SKM-1 (cell line): Measurements from ENCODE around the gene ADM.
"Not testable (repeated sequence)": the region's sequence is repeated elsewhere in the genome, so short reads cannot be mapped to it uniquely, and the experiment has no call there.

Experiments
- DNase-seq: peaks from one replicate; lab custom pipeline; 2025; ENCODE audit not compliant: unreplicated experiment; lab: John Stamatoyannopoulos, UW

ADM gene, protein sequence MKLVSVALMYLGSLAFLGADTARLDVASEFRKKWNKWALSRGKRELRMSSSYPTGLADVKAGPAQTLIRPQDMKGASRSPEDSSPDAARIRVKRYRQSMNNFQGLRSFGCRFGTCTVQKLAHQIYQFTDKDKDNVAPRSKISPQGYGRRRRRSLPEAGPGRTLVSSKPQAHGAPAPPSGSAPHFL

DNA sequence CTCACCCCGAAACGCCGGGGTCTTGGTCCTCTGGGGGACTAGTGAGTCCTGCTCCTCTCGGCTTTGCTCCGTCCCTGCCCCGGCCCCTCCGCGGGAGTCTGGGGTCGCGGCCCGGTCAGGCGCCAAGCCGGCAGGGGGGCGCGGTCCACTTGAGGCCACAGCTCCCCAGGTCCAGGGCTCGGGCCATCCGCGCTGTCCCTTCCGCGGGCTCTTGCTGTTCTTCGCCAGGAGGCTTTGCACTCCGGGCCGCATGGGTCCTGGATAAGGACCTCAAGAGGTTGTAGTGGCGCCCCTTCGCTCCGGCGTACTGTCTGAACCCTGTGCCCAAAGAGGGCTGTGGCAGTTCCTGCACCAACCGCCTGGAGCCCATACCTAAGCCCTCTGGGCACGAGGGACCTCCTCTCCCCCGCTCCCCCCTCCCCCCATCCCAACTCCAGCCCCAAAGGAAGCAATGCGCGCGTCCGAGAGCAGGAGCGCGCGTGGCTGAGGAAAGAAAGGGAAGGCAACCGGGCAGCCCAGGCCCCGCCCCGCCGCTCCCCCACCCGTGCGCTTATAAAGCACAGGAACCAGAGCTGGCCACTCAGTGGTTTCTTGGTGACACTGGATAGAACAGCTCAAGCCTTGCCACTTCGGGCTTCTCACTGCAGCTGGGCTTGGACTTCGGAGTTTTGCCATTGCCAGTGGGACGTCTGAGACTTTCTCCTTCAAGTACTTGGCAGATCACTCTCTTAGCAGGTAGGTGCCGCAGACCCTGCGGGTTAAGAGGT, at the start of gene ADM:
Gene ADM, plus strand, starts transcription at position 579 of the 767 bp plus-strand sequence. CDS start 628 bp downstream, outside the sequence.
- DNase-seq: no peak

- DNase-seq: no peak
Measured at GRCh38 chr11:10255388-10256125, 49.3 kb upstream of the ADM start.

DNA sequence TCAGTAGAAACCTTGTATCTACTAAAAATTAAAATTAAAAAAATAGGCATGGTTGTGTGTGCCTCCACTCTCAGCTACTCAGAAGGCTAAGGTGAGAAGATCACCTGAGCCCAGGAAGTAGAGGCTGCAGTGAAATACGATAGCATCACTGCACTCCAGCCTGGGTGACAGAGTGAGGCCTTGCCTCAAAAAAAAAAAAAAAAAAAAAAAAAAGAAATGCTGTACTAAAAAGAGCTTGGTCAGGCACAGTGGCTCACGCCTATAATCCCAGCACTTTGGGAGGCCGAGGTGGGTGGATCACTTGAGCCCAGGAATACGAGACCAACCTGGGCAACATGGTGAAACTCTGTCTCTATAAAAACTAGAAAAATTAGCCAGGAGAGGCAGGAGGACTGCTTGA, 47.4 kb upstream of the ADM start:
- DNase-seq: no peak

DNA sequence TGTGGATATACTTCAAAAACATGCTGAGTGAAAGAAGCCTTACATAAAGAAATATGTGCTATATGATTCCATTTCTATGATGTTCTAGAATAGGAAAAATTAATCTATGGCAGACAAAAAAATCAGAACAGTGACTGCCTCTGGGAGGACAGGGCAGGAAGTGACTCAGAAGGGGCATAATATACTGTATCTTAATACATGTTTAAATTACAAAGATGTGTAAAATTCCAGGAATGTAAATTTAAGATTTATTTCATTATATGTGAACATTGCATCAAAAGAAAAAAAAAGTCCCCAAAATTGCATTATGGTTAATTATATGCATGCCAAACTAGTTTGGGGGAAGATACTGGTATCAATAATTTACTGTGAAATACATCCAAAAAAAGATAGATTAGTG, 43.1 kb upstream of the ADM start:
- DNase-seq: no peak

- DNase-seq: no peak
Measured at GRCh38 chr11:10263929-10264328, 40.9 kb upstream of the ADM start.

- not testable (repeated sequence) for DNase-seq
Measured at GRCh38 chr11:10264716-10265115, 40.2 kb upstream of the ADM start.

DNA sequence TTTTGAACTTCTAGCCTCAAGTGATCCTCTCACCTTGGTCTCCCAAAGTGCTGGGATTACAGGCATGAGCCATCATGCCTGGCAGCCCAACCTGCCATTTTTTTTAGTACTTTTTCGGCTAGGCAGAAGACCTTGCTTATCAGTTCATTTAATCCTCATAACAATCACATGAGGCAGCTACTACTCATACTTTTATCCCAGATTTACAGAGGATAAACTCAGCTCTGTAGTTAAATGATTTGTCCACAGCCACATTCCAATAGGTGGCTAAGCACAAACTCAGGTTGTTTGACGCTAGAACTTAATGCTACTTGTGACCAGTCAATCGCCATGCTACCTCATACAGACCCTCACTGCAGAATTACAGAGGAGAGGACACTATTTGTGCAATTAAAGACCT, 38.9 kb upstream of the ADM start:
- no peak for DNase-seq

DNA sequence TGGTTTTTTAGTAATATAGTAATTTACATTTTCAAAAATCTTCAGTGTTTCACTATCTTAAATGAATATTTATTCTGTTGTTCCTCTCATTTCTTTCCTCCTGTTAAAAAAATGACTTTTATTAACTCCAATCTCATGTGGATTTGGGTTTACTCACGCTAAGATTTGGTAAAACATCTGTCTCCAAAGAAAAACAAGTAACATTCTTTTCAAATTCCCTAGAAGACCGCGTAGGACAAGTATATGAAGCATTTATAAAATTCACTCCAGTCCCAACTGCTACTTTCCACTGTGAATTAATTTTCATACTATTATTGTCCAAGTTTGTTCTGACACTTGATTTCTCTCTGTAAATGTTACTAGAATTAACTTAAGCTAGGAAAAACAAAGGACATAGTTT, 37.1 kb upstream of the ADM start:
- no peak for DNase-seq

DNA sequence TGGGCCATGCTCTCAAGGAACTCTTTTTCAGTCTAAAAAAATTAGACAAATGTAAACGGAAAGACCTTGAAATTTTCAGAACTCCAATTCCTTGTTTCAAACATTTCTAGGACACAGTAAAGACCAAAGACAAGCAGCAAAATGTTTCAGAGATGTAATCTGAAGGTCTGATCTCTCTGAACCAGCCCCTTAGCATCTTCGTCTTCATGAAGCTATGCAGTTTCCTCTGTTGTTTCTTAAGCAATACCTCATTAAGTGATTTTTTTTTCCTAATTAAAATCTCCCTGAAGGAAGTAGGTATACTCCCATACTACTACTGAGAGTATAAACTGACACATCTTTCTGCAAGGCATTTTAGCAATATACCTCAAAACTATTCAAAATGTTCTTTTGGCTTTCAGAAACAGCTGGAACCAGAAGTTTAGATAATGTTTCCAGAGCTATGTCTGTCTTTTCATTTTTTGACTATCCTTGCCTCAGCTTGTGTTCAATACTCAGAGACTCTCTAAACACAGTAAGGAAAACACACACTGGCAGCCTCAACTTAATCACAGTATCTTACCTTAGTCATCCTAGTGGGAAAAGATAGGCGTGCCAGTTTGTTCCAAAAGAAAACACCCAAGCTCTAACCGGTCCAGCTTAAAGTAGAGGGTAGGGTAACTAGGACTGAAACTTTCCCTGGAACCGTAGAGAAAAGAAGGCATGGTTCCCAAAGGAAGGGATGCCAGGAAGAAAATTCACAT, 36.0 kb upstream of the ADM start:
- no peak for DNase-seq

GRCh38 chr11:10272132-10272531, 32.7 kb upstream of the ADM start:
- DNase-seq: no peak

- DNase-seq: no peak
Measured at GRCh38 chr11:10273738-10274137, 31.1 kb upstream of the ADM start.

- DNase-seq: no peak
Measured at GRCh38 chr11:10274726-10275125, 30.1 kb upstream of the ADM start.

GRCh38 chr11:10275714-10276113, 29.2 kb upstream of the ADM start:
- DNase-seq: no peak

DNA sequence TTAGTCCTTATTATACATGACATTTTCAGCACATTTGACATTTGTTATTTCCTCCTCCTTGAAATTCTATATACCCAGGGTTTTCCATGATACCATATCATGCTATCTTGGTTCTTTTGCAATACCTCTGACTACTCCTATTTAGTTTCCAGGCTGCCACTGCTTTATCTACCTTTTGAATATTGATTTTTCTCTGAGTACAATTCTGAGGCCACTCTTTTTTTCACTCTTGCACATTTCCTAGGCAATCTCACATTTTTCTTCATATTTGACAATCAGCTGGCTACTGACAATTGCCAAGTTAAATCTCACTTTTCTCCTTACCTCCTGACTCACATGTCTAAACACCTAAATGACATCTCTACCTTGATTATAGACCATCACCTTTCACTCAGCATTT, 22.8 kb upstream of the ADM start:
- no peak for DNase-seq

DNA sequence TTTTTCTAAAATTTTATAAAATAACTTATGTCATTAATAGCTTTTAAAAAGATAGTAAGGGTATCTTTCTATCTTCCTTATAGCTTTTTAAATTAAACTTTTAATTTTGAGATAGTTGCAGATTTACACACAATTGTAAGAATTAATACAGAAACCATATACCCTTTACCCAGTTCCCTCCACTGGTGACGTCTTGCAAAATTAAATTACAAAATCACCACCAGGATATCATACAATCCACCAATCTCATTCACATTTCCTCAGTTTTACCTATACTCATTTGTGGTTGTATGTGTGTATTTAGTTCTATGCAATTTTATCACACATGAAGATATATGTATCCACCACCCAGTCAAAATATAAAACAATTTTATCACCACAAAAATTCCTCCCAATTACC, 20.9 kb upstream of the ADM start:
- DNase-seq: no peak

- no peak for DNase-seq
Measured at GRCh38 chr11:10285148-10285802, 19.6 kb upstream of the ADM start.

DNA sequence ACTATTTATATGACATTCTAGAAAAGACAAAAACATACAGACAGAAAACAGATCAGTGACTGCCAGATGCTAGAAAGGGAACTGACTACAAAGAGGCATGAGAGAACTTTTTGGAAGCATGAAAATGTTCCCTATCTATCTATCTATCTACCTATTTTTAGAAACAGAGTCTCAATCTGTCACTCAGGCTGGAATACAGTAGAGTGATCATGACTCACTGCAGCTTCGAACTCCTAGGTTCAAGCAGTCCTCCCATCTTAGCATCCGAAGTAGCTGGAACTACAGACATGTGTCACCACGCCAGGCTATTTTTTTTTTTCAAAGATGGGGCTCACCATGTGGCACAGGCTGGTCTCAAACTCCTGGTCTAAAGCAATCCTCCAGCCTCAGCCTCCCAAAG, 17.7 kb upstream of the ADM start:
- no peak for DNase-seq

GRCh38 chr11:10287766-10288715, 16.8 kb upstream of the ADM start:
- no peak for DNase-seq

DNA sequence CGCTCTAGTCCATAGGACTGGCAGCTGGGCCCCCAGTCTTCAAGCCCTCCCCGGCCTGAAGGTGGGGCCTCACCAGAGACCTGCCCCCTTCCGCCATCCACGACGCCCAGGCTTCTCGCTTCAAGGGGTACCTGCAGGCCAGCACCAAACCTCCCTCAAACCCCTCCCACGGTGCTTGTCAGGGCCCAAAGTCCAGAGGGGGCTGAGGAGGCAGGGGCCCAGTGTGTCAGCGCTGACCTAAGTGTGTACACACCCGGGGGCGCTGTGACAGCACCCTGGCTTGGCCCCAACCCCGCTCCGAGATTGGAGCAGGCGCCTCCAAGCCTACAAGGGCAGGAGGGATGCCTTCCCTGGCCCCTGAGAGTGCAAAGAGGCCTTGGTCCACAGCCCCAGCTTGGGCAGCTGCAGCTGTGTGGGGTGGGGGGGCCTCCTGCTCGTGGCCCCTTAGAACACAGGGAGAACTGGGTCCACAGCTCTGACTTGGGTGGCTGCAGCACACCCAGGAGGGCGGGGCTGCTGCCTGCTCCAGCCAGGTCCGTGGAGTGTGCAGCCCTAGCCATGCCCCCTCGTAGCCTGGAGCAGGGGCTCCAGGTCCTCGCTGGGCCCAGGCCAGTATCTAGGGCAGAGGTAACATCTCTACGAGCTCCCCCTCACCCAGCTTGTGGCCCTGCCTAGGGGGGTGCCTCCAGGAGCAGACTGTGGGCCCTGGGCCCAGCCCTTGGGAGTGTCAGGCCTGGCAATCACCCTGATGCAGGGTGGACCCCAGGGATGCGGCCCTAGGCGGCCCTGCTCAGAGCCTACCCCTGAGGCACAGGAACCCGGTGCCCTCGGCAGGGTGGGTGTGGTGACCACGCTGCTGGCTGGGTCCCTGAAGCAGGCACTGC, 15.8 kb upstream of the ADM start:
- DNase-seq: no peak
